ENCODE results near the gene UBXN10. TPM values are rescaled to one million over a fixed set of nuclear protein-coding genes. Genes with fewer than 3 reads are reported as not detected.

Gene UBXN10
- total RNA-seq, 1 experiment from 2014 or later = 0.05 TPM

DNA sequence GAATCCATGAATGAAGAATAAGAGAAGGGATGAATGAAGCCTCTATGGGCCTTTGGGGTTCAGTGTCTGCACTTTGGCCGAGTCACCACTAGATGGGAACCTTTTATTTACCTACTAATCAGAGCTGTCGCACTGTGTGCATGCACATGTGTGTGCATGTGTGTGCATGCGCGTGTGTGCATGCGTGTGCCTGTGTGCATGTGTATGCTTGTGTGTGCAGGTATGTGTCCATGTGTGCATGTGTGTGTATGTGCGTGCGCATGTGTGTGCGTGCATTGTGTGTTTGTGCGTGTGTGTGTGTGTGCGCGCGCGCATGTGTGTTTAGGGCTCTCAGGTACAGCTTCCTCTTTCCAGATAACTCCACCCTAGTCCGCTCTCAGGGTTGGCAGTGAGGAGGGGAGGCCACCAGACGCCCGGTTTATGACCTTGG lies 20.4 kb upstream of the UBXN10 start:
- in situ Hi-C loops (cut with HindIII; ENCODE audit: low pct_unique_long_range_greater_than_20kb, low sequenced_read_pairs) = no loop called here
- H3K4me3 ChIP-seq (ENCODE audit: low read depth in 2 of 2, low read length in 2 of 2) = no peak overlapping the region
- DNase-seq (ENCODE audit: low read depth, low spot score) (no peak), ATAC-seq (0 out of 2 replicates have a peak, but pooled peaks have one; percentile 76)
- BruUV-seq (replicated peaks) = no TSS peak
- no peak overlapping the region for H3K27ac ChIP-seq (ENCODE audit: low read length)
- peaks cover 4% of the 10 kb centered on the region; the same call in 1 of the 2 replicates for H3K9me3 ChIP-seq (ENCODE audit: control insufficient read depth, insufficient read depth, low read depth, low read length)
- intact Hi-C loops (cut with micrococcal nuclease; ENCODE audit: unreplicated experiment) = no loop called here
- no peaks in the 10 kb centered on the region for H3K36me3 ChIP-seq (ENCODE audit: control insufficient read depth, insufficient read depth, low read length)
- H3K27me3 ChIP-seq (ENCODE audit: control insufficient read depth, insufficient read depth, low read length) = no peaks in the 10 kb centered on the region
- ChIA-PET CTCF (interaction anchor here (0.5 to 0.9 kb wide), 3 partner anchors 29 to 148 kb away, joined by 4 to 5 read pairs (median 4); no protein-coding TSS in a partner anchor), POLR2A (no interaction called here)
- H3K4me1 ChIP-seq (ENCODE audit: control insufficient read depth, insufficient read depth, low read length) = no peaks in the 10 kb centered on the region; the same call in 1 of the 2 replicates
- TF ChIP-seq, protein P1, sequence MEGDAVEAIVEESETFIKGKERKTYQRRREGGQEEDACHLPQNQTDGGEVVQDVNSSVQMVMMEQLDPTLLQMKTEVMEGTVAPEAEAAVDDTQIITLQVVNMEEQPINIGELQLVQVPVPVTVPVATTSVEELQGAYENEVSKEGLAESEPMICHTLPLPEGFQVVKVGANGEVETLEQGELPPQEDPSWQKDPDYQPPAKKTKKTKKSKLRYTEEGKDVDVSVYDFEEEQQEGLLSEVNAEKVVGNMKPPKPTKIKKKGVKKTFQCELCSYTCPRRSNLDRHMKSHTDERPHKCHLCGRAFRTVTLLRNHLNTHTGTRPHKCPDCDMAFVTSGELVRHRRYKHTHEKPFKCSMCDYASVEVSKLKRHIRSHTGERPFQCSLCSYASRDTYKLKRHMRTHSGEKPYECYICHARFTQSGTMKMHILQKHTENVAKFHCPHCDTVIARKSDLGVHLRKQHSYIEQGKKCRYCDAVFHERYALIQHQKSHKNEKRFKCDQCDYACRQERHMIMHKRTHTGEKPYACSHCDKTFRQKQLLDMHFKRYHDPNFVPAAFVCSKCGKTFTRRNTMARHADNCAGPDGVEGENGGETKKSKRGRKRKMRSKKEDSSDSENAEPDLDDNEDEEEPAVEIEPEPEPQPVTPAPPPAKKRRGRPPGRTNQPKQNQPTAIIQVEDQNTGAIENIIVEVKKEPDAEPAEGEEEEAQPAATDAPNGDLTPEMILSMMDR (IDR thresholded peaks at IDR 0.05) = no peak; the same call in 1 of the 2 replicates
- TF ChIP-seq SIN3A (IDR thresholded peaks at IDR 0.05; ENCODE audit: borderline replicate concordance, insufficient read depth, low read depth, low read length) (no peak), POLR2AphosphoS5 (IDR thresholded peaks at IDR 0.05; ENCODE audit: low read depth, low read length) (no peak)

DNA sequence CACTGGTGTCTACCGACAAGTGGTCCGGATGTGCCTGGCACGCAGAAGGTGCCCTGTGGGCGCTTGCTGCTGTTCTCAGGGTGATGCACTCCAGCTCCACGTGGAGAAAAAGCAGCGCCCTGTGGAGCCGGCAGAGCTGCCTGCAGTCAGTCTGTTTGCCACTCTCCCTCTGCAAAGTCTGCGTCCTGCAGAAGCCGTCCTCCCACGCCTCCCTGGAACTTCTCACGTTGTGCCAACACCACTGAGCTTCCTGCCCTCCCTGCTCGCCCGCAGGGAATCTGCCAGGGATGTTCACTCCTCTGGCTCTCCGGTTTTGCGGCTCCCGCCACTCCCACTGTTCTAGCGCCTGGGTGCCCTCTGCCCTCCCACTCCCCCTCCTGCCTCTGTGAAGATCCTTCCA lies 19.8 kb upstream of the UBXN10 start:
- ChIA-PET POLR2A (no interaction called here), CTCF (interaction anchor here (0.5 to 0.9 kb wide), 2 partner anchors 29 to 84 kb away, joined by 4 to 5 read pairs; no protein-coding TSS in a partner anchor)
- Histone ChIP-seq H3K36me3 (ENCODE audit: control insufficient read depth, insufficient read depth, low read length) (no peaks in the 10 kb centered on the region), H3K27ac (ENCODE audit: low read length) (no peak overlapping the region), H3K4me1 (ENCODE audit: control insufficient read depth, insufficient read depth, low read length) (no peaks in the 10 kb centered on the region; the same call in 1 of the 2 replicates), H3K27me3 (ENCODE audit: control insufficient read depth, insufficient read depth, low read length) (no peaks in the 10 kb centered on the region), H3K9me3 (ENCODE audit: control insufficient read depth, insufficient read depth, low read depth, low read length) (no peaks in the 10 kb centered on the region), H3K4me3 (ENCODE audit: low read depth in 2 of 2, low read length in 2 of 2) (no peak overlapping the region)
- no peak for TF ChIP-seq SIN3A (IDR thresholded peaks at IDR 0.05; ENCODE audit: borderline replicate concordance, insufficient read depth, low read depth, low read length)
- TF ChIP-seq TCF7L2 (IDR thresholded peaks at IDR 0.05; ENCODE audit: low read depth, low read length) = no peak
- TF ChIP-seq, protein P1 (IDR thresholded peaks at IDR 0.05) = no peak
- TF ChIP-seq, protein P2, sequence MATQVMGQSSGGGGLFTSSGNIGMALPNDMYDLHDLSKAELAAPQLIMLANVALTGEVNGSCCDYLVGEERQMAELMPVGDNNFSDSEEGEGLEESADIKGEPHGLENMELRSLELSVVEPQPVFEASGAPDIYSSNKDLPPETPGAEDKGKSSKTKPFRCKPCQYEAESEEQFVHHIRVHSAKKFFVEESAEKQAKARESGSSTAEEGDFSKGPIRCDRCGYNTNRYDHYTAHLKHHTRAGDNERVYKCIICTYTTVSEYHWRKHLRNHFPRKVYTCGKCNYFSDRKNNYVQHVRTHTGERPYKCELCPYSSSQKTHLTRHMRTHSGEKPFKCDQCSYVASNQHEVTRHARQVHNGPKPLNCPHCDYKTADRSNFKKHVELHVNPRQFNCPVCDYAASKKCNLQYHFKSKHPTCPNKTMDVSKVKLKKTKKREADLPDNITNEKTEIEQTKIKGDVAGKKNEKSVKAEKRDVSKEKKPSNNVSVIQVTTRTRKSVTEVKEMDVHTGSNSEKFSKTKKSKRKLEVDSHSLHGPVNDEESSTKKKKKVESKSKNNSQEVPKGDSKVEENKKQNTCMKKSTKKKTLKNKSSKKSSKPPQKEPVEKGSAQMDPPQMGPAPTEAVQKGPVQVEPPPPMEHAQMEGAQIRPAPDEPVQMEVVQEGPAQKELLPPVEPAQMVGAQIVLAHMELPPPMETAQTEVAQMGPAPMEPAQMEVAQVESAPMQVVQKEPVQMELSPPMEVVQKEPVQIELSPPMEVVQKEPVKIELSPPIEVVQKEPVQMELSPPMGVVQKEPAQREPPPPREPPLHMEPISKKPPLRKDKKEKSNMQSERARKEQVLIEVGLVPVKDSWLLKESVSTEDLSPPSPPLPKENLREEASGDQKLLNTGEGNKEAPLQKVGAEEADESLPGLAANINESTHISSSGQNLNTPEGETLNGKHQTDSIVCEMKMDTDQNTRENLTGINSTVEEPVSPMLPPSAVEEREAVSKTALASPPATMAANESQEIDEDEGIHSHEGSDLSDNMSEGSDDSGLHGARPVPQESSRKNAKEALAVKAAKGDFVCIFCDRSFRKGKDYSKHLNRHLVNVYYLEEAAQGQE (IDR thresholded peaks at IDR 0.05; ENCODE audit: insufficient read depth in 1 of 2, low read depth in 2 of 2, low read length in 1 of 2) = no peak
- no peak for TF ChIP-seq POLR2AphosphoS5 (IDR thresholded peaks at IDR 0.05; ENCODE audit: low read depth, low read length)
- intact Hi-C loops (cut with micrococcal nuclease; ENCODE audit: unreplicated experiment) = no loop called here
- in situ Hi-C loops (cut with HindIII; ENCODE audit: low pct_unique_long_range_greater_than_20kb, low sequenced_read_pairs) = no loop called here
- ATAC-seq (peak; percentile 50), DNase-seq (ENCODE audit: low read depth, low spot score) (no peak)
- no TSS peak for BruUV-seq (replicated peaks)
